Glomerular visceral epithelial cell (primary cell): ENCODE measurements around the gene UPF2.
"Not testable (repeated sequence)": the region's sequence is repeated elsewhere in the genome, so short reads cannot be mapped to it uniquely, and the experiment has no call there.

Experiments
- DNase-seq: peaks from one replicate; pipeline ENCODE4 v3.0.0-alpha.2; 2016; ENCODE audit errors: extremely low spot score

UPF2 gene

DNA sequence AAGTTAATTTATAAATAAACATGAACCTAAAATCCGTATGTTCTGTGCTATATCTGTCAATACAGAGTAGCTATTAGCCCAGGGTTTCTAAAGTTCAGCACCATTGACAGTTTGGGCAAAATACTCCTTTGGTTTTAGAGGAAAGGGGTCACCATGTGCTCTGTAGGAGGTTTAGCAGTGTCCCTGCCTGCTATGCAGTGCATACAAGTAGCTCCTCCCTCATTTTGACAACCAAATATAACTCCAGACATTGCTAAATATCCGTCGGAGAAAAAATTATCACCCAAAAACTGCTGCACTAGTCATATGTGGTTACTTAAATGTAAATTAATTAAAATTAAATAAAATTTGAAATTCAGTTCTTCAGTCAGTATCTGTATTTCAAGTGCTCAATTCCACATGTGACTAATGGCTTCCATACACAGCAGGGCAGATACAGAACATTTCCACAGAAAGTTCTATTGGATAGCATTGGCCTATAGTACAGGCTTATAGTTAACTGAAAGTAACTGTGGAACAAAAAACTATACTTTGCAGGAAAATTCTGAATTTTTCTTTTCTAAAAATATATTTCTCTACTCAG lies 6.4 kb downstream of the UPF2 start:
- DNase-seq, result no peak

DNA sequence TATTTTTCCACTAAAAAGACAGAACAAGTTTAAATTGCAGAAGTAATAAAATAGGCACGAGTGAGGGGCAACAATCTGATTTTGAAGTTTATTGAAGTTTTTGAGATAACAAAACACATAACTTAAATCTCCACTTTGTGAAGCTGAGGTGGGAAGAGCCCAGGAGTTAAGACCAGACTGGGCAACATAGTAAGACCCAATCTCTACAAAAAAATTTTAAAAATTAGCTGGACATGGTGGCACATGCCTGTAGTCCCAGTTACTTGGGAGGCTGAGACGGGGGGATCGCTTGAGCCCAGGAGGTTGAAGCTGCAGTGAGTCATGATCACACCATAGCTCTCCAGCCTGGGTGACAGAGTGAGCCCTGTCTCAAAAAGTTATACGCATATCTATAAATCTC lies 11.2 kb downstream of the UPF2 start:
- DNase-seq, result no peak

DNA sequence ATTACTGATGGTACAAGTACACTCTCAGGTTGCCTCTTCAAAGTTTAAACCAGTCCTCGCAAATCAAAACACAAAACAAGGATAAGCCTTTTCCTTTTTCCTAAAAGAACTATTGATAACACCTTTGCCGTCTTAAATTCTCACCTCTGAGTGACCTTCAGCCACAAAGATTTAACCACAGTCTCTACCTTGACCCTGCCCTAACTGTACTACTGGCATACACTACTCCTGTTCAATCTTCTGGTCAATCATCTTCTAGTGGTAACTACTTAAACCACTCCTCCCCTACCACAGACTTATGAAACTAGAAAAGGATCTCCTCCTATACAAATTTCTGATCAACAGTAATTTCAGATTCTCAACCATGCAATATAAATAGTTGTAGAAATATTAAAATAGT lies 15.1 kb downstream of the UPF2 start:
- no peak for DNase-seq

DNA sequence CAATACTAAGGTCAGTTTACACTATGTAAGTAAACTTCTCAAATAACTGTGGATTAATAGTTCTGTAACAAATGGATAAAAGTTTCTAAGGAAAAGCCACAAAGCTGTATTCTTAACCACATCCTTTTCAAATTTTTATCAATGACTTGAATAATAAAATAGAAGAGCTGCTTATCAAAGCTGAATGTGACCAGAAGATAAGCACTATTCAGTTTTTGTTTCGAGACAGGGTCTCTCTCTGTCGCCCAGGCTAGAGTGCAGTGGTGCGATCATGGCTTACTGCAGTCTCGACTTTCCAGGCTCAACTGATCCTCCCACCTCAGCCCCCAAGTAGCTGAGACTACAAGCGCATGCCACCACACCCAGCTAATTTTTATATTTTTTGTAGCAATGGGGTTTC lies 17.0 kb downstream of the UPF2 start:
- no peak for DNase-seq

DNA sequence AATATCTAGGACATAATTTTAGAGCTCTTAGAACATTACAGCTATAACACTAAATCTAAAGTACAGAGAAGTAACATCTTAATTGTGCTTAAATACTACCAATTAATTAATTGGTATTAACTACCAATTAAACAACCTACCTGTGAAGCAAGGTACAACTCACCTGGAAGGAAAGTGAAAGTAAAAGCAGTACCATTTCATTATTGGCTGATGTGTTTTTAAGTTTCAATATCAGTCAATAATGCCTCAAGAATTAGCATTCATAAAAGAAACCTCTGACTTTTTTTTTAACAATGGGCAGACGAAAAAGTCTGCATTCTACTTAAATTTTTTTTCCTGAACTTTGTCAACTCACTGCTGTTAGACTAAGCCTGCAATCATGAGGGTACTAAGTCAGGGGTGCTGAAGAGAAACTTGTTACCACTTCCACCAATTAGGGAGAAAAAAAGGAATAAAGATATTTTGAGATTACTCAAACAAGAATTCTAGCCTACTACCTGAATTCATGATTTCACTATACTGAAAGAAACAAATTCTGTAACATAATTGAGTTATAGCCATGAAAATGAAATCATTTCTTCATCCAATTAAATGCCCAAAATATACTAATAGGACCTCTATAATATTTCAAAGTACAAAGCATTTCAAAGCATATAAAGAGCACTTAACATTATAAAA lies 19.9 kb downstream of the UPF2 start:
- no peak for DNase-seq

DNA sequence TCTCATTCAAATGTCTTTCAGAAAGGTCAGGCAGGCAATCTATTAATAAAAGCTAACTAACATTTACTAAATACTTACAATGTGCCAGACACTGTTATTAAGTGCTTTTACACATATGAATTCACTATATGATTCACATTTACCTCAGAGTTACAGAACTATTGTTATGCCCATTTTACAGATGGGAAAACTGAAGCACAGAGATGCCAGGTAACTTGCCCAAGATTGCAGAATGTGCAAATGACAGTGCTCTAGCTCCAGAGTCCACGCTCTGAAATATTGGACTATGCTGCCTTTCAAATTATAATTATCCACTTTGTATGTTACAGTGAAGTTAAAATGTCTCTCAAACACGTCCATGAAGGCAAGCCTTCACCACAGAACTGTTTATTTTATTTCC lies 22.0 kb downstream of the UPF2 start:
- DNase-seq, result no peak

DNA sequence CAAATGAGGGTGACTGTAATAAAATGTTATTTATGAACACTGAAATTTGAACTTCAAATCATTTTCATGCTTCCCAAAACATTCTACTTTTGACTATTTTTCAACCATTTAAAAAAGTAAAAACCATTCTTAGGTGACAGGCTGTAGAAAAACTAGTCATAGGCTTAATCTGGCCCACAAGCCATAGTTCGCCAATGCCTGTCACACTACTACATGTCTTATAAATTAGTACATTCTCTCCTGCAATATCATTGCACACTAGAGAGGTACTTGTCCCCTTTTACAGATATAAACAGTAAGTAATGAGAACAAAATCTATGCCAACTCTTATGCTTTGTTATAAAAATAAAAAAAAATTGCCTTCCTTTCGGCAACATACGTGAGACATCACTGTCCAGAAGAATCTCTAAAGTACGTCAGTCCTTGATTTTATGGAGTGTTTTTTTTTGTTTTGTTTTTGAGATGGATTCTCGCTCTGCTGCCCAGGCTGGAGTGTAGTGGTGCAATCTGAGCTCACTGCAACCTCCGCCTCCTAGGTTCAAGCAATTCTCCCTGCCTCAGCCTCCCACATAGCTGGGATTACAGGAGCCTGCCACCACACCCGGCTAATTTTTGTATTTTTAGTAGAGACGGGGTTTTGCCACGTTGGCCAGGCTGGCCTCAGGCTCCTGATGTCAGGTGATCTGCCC lies 23.2 kb downstream of the UPF2 start:
- no peak for DNase-seq

DNA sequence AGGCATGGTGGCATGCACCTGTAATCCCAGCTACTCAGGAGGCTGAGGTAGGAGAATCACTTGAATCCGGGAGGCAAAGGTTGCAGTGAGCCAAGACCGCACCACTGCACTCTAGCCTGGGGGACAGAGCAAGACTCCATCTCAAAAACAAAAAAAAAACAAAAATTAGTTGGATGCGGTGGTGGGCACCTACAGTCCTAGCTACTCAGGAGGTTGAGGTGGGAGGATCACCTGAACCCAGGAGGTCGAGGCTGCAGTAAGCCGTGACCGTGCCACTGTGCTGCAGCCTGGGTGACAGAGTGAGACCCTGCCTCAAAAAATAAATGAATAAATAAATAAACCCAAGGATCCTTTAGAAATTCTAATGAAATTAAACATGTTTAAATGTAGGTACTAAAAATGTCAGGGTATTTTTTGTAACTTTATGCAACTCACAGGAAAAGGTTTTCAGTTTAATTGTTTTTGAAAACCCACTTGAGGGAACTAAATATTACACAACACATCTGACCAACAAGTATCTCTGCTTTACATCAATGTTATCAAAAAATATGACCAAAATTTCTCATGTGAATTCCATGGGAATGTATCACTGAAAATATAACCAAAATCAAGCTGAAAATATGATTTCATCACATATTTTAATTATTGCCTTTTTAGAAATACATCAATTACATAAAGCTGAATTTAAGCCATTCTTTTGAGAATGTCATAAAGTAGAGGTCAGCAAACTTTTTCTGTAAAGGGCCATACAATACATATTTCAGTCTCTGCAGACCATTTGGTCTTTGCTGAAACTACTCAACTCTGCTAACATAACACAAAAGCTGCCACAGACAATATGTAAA lies 23.9 kb downstream of the UPF2 start:
- no peak for DNase-seq

DNA sequence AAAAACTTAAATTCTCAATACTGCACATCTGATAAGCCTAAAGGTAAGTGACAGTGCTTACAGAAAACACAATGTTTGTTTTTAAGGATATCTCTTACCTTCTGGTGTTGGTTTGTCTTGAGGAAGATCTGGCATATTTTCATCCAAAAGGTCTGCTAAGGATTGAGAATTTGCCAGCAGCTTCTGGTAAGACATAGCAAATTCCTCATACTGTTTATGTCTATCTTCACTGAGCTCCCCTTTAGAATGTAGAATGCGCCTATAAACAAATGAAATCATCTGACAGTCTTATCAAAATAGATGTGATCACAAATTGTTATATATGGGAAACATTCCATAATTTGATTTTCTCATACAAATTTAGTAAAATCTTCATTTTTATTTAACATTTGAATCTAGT lies 28.7 kb downstream of the UPF2 start:
- no peak for DNase-seq

DNA sequence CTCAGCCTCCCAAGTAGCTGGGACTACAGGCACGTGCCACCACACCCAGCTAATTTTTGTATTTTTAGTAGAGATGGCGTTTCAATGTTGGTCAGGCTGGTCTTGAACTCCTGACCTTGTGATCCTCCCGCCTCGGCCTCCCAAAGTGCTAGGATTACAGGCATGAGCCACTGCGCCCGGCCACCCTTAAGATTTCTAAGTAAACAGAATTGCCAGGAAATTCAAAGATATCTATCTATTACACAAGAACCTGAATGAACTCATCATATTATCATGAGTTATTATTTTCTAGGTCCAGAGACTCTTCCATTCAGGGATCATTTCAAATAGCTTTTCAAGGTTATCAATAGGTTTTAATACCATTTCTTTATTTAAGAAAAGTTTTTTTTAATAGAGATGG lies 29.2 kb downstream of the UPF2 start:
- DNase-seq, result not testable (repeated sequence)

DNA sequence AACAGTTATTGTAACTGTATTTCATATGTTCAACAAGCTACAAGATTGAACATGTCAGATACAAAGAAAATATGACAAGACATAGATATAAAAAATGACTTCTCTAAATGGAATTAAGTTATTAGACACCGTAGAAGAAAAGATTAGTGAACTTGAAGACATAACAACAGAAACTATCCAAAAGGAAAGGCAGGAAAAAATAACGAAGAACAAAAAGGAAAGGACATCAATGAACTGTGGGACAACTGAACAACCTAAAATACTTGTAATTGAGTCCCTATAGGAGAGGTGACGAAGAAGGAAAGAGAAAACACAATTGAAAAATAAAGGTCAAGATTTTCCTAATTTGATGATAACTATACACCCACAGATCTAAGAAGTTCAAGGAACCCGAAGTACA lies 32.3 kb downstream of the UPF2 start:
- no peak for DNase-seq

DNA sequence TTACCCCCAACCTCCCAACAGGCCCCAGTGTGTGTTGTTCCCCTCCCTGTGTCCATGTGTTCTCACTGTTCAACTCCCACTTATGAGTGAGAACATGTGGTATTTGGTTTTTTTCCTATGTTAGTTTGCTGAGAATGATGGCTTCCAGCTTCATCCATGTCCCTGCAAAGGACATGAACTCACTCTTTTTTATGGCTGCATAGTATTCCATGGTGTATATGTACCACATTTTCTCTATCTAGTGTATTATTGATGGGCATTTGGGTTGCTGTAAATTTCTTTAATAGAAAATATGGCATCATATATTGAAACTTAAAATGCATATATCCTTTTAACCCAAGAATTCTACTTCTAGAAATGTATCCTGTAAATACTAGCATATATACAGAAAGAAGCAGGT lies 33.8 kb downstream of the UPF2 start:
- DNase-seq, result not testable (repeated sequence)

DNA sequence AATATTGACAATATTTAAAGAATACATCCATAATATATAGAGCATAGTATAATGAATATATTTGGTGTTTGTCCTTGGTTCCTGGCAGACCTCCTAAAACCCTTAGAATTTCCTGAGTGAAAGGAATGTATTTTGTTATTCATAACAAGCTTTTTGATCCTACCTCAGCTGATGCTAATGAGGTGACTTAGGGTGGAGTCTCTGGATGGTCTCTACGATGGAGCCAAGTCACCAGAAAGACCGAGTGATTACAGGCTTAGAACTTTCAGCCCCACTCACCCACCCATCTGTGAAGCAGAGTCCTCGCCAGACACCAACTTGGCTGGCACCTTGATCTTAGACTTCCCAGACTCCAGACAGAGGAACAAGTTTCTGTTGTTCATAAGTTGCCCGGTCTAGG lies 35.9 kb downstream of the UPF2 start:
- no peak for DNase-seq

DNA sequence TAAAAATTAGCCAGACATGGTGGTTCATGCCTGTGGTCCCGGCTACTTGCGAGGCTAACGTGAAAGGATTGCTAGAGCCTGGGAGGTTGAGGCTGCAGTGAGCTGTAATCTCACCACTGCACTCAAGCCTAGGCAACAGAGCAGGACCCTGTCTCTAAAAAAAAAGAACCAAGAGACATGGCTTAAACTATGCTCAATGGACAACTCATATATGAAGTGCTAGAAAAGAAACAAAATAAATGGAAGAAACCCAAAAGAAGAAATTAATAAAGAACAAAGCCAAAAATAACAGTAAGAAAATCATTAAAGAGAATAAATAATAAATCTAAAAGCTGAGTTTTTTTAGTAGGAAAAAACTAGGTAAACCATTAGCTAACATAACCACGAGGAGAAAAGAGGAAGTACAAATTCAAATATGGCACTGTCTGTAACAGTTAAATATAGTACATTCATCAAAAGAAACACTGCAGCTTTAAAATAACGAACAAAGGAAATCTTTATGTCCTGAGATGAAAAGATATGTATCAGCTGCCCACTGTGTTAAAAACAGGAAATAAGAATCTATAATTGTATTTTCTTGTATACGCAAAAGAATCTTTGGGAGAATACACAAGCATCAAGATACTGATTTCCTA lies 48.7 kb downstream of the UPF2 start:
- no peak for DNase-seq

DNA sequence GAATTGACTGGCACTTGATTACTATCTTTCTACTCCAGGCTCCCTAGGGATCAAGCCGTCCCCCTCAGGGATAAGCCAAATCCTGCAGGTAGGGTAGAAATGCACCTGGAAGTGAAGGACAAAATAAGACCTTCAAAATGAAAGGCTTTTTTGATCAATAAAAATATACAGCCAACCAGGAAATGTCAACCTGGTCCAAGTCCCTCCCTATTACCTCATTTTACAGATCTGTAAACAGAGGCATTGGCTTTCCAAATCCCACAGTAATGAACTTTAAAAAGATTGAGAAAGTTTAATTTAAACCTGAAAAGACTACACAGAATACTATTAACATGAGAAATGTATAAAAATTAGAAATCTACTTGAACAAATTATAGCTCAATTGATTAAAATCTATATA lies 53.7 kb downstream of the UPF2 start:
- no peak for DNase-seq

DNA sequence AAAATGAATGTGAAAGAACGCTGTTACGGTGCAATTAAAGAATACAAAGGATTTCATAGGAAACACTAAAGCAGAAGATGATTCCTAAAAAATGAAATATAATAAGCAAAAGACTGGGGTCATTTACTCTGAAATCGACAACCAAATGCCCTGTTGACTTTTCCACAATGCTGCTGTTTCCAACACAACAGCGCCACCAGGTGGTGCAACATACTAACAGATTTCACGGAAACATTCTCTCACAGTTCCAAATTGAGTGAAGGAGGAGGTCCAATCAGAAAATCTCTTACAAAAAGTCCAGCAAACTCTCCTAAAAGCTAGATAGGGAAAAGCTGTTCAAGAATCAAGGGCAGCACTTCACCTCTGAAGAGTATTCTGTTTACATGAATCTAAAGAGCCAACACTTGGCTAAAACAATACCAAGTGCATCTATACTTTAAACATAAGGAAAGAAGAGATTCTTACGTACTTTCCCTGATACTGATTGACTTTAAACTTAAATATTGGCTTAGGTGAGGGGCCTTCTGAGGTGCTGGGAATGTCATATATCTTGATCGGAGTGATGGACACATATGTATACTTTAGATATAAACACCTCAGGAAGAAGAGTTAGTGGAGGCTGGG lies 55.9 kb downstream of the UPF2 start:
- peak; percentile 79 for DNase-seq

DNA sequence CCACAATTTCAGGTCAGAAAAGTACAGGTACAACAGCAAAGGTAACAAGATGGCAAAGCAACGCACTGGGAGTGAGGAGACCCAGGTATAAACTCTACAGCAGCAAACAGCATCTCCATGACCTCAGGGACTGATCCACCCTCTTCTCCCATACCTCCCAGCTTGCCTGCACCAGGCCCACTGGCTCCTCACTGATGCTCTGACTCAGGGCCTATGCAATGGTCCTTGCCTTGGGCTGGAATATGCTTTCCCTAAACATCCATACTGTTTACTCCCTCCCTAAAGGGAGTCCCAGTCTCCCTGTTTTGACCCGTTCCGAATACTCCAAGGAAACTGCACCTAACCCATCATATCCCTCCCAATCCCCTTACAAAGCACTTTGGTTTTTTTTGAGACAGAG lies 60.4 kb downstream of the UPF2 start:
- DNase-seq, result no peak

DNA sequence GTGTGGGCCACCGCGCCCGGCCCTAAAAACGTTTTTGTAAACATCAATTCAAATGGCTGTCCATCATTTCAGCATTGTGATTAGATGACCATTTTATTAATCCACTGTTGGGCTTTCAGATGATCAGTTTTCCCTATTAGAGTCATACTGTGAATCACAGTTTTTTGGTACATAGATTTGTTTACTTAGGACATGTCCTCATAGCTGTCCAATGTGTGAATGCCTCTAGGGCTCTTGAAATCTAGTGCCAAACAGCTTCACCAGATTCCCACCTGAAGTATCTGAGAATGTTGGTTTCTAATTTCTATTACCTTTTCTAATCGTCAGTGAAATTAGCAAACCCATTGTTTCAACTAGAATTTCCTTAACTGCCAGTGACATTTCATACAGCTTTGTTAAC lies 66.8 kb downstream of the UPF2 start:
- DNase-seq, result no peak

DNA sequence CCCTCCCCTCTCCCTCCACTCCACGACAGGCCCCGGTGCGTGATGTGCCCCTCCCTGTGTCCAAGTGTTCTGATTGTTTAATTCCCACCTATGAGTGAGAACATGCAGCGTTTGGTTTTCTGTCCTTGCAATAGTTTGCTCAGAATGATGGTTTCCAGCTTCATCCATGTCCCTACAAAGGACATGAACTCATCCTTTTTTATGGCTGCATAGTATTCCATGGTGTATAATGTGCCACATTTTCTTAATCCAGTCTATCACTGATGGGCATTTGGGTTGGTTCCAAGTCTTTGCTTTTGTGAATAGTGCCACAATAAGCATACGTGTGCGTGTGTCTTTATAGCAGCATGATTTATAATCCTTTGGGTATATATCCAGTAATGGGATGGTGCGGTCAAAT lies 70.1 kb downstream of the UPF2 start:
- DNase-seq, result not testable (repeated sequence)

DNA sequence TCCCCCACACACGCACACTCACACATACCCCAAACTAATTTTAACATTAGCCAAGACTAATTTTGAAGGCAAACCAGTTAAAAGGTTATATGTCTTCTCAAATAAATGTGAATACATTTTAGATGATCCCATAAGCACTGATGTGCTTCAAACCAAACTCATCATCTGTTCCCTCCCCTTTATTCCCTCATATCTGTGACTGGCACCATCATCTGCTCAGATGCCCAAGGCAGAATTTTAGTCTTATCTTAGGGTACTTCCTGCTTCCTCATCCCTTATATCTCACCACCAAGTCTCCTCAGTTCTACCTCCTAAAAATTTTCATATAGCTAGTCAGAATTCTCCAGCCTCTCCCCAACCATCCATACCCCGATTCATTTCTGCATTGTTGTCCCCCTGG lies 80.4 kb downstream of the UPF2 start:
- DNase-seq, result no peak

DNA sequence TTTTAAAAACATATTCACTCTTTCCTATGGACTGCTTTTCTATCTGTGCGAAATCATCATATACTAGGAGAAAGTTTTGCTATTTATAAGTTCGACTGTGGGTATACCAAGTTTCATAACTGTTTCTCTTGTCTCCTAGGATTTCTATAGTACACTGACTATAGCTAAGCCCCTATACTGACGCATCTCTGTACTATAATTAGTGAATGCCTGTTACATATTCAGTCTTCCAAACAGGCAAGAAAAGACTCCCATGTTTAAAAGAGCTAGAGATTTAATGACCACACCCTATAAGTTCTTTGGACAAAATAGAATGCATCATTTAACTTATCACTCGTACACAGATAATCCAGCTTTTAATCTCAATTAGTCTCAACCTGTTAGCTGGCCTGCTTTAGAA lies 80.8 kb downstream of the UPF2 start:
- DNase-seq, result no peak

DNA sequence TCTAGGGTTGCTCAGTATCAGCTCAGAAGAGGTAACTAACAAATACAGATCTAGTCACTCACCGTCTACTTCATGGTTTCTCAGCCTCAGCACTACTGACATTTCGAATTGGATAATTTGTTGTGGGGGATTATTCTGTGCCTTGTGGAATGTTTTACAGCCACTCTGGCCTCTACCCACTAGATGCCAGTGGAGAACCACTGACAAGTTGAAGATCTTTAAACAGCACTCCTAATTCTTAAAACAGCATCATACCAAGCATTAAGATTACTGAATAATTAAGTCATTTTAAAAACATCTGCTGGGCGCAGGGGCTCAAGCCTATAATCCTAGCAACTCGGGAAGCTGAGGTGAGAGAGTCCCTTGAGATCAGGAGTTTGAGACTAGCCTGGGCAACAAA lies 82.6 kb downstream of the UPF2 start:
- no peak for DNase-seq
